Natural killer cell (primary cell): ENCODE measurements around the gene SUMF1. TPM values are rescaled to one million over a fixed set of nuclear protein-coding genes. Genes with fewer than 3 reads are reported as not detected.
A peak's percentile ranks its signal among the peaks of the same experiment; 100 is the strongest.

Experiments used
- ATAC-seq, 3 donors: fragments of 150-1000 bp in 2 of 3; fragments of 200-7000 bp in 1 of 3; cut with Tn5 transposase; 1 replicate in 1 of 3; 2 replicates in 2 of 3; pipeline ENCODE4 v1.10.0; 2021; ENCODE audit warnings: mild to moderate bottlenecking in 2 of 3, moderate library complexity in 2 of 3
- DNase-seq, 2 donors: peaks; one replicate each; pipeline versions ENCODE4 v3.0.0 to v3.0.0-alpha.2; 2013 to 2021; ENCODE audit warnings: mixed read lengths in 1 of 2
- H3K27ac ChIP-seq: one replicate; pipeline ENCODE4 v1.5.1; 2013; ENCODE audit warnings: mild to moderate bottlenecking, low read length
- H3K27me3 ChIP-seq: one replicate; pipeline ENCODE4 v1.6.1; 2013; ENCODE audit warnings: low read length; ENCODE audit not compliant: control insufficient read depth, insufficient read depth
- H3K36me3 ChIP-seq: one replicate; pipeline ENCODE4 v1.6.1; 2013; ENCODE audit warnings: low read length; ENCODE audit not compliant: control insufficient read depth, insufficient read depth
- H3K4me1 ChIP-seq: one replicate; pipeline ENCODE4 v1.6.1; 2013; ENCODE audit warnings: low read length; ENCODE audit not compliant: control insufficient read depth, insufficient read depth
- H3K4me3 ChIP-seq: one replicate; pipeline ENCODE4 v1.5.1; 2013; ENCODE audit warnings: low read length
- H3K9me3 ChIP-seq: one replicate; pipeline ENCODE4 v1.6.1; 2013; ENCODE audit warnings: low read length; ENCODE audit not compliant: control insufficient read depth, insufficient read depth
- H3K27ac Mint-ChIP-seq, 2 donors: one replicate each; pipeline ENCODE4 v1.8.0; 2022; ENCODE audit warnings: mild to moderate bottlenecking in 2 of 2, mixed read lengths in 2 of 2, moderate library complexity in 1 of 2
- H3K27me3 Mint-ChIP-seq, 2 donors: one replicate each; pipeline ENCODE4 v1.8.0; 2022; ENCODE audit warnings: low read depth in 2 of 2, mixed read lengths in 2 of 2
- H3K36me3 Mint-ChIP-seq: one replicate; pipeline ENCODE4 v1.8.0; 2022; ENCODE audit warnings: mixed read lengths
- H3K4me1 Mint-ChIP-seq, 2 donors: one replicate each; pipeline ENCODE4 v1.8.0; 2022; ENCODE audit warnings: mixed read lengths in 2 of 2
- H3K4me3 Mint-ChIP-seq: one replicate; pipeline ENCODE4 v1.8.0; 2022; ENCODE audit warnings: mild to moderate bottlenecking, moderate library complexity, mixed read lengths
- H3K9me3 Mint-ChIP-seq, 2 donors: one replicate each; pipeline ENCODE4 v1.8.0; 2022; ENCODE audit warnings: mixed read lengths in 2 of 2
- WGBS: methylation state at CpG from one replicate; pipeline ENCODE4 v1.1.7; 2013; ENCODE audit warnings: missing lambda C conversion rate; ENCODE audit not compliant: insufficient coverage; 5-methylcytosine and 5-hydroxymethylcytosine counted together
- intact Hi-C: fragments of 100-400 bp; cut with micrococcal nuclease; formaldehyde crosslinking; loops from one replicate; pipeline ENCODE4 v1.14.2; 2022
- total RNA-seq, 4 donors: library from RNA; stranded (reverse); fragments of 120-200 nt in 1 of 4; gene quantifications; one replicate each; pipeline versions ENCODE4 v1.2.3 to v1.2.4, GENCODE V29; 2013 to 2022
- TF ChIP-seq, protein P1 (sequence below): fragments of 200-600 bp; IDR thresholded peaks from one replicate; pipeline ENCODE4 v1.8.0; 2022; ENCODE audit warnings: antibody characterized with exemption

Gene SUMF1
- total RNA-seq, 3 donors from 2014 or later (not counting 1 experiment from before 2014, with no cell fraction given) = 16.3 to 19.8 (median 19.3) TPM

DNA sequence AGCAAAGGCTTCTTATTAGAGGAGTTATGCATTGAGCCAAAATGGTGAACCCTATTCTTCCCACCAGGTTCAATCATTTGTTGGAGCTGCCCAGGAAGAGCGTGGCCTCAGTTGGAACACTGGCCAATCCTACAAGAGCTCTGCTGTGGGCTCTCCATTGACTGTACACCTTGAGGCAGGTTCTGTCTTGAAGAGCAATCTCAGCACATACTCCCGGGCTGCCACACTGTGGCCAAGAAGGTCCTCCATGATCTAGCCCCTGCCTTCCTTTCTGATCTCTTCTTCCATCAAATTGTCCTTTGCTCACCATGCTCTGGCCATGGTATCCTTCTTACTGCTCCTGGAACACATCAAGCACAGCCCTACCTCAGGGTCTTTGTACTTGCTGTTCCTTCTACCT, 5.7 kb upstream of the SUMF1 start:
- WGBS = 89% methylated on average over 2 of the region's 2 CpGs
- H3K27ac ChIP-seq = no peak overlapping the region
- Mint-ChIP-seq H3K27me3 (peaks cover 19% of the 10 kb centered on the region in 2 donors), H3K36me3 (no peaks in the 10 kb centered on the region), H3K4me3 (no peak overlapping the region), H3K9me3 (no peaks in the 10 kb centered on the region), H3K4me1 (peaks cover 0 to 5% of the 10 kb centered on the region in 2 donors), H3K27ac (no peak overlapping the region)
- DNase-seq (no peak), ATAC-seq (no peak)
- no peaks in the 10 kb centered on the region for H3K4me1 ChIP-seq
- TF ChIP-seq, protein P1, sequence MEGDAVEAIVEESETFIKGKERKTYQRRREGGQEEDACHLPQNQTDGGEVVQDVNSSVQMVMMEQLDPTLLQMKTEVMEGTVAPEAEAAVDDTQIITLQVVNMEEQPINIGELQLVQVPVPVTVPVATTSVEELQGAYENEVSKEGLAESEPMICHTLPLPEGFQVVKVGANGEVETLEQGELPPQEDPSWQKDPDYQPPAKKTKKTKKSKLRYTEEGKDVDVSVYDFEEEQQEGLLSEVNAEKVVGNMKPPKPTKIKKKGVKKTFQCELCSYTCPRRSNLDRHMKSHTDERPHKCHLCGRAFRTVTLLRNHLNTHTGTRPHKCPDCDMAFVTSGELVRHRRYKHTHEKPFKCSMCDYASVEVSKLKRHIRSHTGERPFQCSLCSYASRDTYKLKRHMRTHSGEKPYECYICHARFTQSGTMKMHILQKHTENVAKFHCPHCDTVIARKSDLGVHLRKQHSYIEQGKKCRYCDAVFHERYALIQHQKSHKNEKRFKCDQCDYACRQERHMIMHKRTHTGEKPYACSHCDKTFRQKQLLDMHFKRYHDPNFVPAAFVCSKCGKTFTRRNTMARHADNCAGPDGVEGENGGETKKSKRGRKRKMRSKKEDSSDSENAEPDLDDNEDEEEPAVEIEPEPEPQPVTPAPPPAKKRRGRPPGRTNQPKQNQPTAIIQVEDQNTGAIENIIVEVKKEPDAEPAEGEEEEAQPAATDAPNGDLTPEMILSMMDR = no peak
- no peak overlapping the region for H3K4me3 ChIP-seq
- no peaks in the 10 kb centered on the region for H3K27me3 ChIP-seq
- intact Hi-C loops = no loop called here
- H3K9me3 ChIP-seq = no peaks in the 10 kb centered on the region
- no peaks in the 10 kb centered on the region for H3K36me3 ChIP-seq

DNA sequence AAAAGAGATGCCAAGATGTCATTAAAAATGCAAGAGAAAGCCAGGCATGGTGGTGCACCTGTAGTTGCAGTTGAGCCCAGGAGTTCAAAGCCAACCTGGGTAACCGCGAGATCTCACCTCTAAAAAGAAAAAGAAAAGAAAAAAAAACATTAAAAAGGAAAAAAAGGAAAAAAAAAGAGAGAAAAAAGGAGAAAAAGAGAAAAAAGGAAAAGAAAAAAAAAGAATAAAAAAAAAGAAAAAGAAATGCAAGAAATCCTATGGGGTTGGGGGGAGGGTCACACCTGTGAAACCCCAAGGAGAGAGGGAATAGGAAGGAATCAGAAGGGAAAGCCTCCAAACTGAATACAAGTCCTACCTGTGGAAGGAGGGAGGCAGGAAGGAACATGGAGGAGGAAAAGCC, 5.2 kb upstream of the SUMF1 start:
- TF ChIP-seq, protein P1 = no peak
- H3K27me3 Mint-ChIP-seq = peaks cover 19% of the 10 kb centered on the region in 2 donors
- ATAC-seq (no peak), DNase-seq (no peak)
- no CpG with 5 or more reads among the region's 2 CpGs for WGBS
- Histone ChIP-seq H3K27me3 (no peaks in the 10 kb centered on the region), H3K36me3 (no peaks in the 10 kb centered on the region), H3K9me3 (no peaks in the 10 kb centered on the region), H3K4me1 (peaks cover 3% of the 10 kb centered on the region), H3K4me3 (no peak overlapping the region), H3K27ac (no peak overlapping the region)
- H3K4me1 Mint-ChIP-seq = peaks cover 4 to 8% of the 10 kb centered on the region in 2 donors
- H3K9me3 Mint-ChIP-seq = no peaks in the 10 kb centered on the region
- H3K4me3 Mint-ChIP-seq = no peak overlapping the region
- intact Hi-C loops = no loop called here
- no peak overlapping the region for H3K27ac Mint-ChIP-seq
- no peaks in the 10 kb centered on the region for H3K36me3 Mint-ChIP-seq

DNA sequence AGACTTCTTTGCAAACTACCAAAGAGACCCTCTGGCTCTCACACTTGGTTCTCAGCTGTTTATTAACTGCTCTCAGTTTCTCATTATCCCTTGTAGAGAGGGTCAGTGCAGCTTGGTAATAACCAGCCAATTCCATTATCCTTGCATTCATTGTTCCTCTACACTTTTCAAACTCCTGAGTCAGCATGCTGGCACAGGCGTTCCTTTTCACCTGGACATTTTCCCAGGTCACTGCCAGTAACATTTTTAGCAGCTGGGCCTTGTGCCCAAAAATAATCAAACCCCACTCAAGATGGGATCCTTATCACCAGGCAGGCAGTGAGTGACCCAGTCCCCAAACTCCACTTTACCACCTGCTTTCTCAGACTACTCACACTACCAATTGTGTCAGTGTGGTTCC, 4.8 kb upstream of the SUMF1 start:
- peaks cover 7 to 12% of the 10 kb centered on the region in 2 donors for H3K4me1 Mint-ChIP-seq
- ATAC-seq (no peak), DNase-seq (no peak)
- no peak overlapping the region for H3K4me3 Mint-ChIP-seq
- H3K36me3 Mint-ChIP-seq = no peaks in the 10 kb centered on the region
- Histone ChIP-seq H3K36me3 (no peaks in the 10 kb centered on the region), H3K4me1 (peaks cover 5% of the 10 kb centered on the region), H3K9me3 (no peaks in the 10 kb centered on the region), H3K27me3 (no peaks in the 10 kb centered on the region), H3K4me3 (no peak overlapping the region), H3K27ac (no peak overlapping the region)
- intact Hi-C loops = no loop called here
- no peak overlapping the region for H3K27ac Mint-ChIP-seq
- TF ChIP-seq, protein P1 = no peak
- H3K27me3 Mint-ChIP-seq = peaks cover 18 to 19% of the 10 kb centered on the region in 2 donors
- WGBS = 81% methylated on average over 1 of the region's 1 CpG
- H3K9me3 Mint-ChIP-seq = no peaks in the 10 kb centered on the region

DNA sequence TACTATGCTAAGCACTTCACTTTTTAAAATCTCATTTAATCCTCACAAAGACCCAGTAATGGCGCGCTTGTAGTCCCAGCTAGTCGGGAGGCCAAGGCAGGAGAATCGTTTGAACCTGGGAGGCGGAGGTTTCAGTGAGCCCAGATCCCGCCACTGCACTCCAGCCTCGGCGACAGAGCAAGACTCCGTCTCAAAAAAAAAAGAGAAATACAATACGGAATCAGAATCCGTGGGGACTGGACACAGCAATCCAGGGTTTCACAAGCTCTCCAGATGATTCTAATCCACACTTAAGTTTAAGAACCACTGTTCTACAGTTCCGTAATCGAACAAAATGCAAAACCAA, 426 bp upstream of the SUMF1 start:
- H3K9me3 Mint-ChIP-seq = no peaks in the 10 kb centered on the region
- intact Hi-C loops = loop anchor here (1.0 to 2.0 kb wide), 3 partner anchors 26 to 116 kb away; partner anchors contain the start of gene ITPR1
- Histone ChIP-seq H3K36me3 (no peaks in the 10 kb centered on the region), H3K4me3 (peak overlapping the region; percentile 84), H3K9me3 (no peaks in the 10 kb centered on the region), H3K27me3 (no peaks in the 10 kb centered on the region), H3K4me1 (peaks cover 8% of the 10 kb centered on the region), H3K27ac (peak overlapping the region; percentile 71)
- H3K4me1 Mint-ChIP-seq = peaks cover 14 to 22% of the 10 kb centered on the region in 2 donors
- H3K27me3 Mint-ChIP-seq = peaks cover 5 to 6% of the 10 kb centered on the region in 2 donors
- H3K36me3 Mint-ChIP-seq = no peaks in the 10 kb centered on the region
- DNase-seq (no peak), ATAC-seq (no peak)
- WGBS = 81% methylated on average over 13 of the region's 13 CpGs
- TF ChIP-seq, protein P1 = no peak
- peak overlapping the region; percentile 78 to 89 for H3K27ac Mint-ChIP-seq
- H3K4me3 Mint-ChIP-seq = peak overlapping the region; percentile 87
